HUES64 (cell line): ENCODE measurements around the gene FGF13. TPM values are rescaled to one million over a fixed set of nuclear protein-coding genes. Genes with fewer than 3 reads are reported as not detected.

ENCODE experiments used
- H3K27ac ChIP-seq: 2 replicates; pipeline ENCODE4 v1.7.0; 2013; ENCODE audit warnings: low read depth, low read length, inconsistent platforms
- H3K27me3 ChIP-seq: 2 replicates; pipeline ENCODE4 v1.6.1; 2013; ENCODE audit warnings: mild to moderate bottlenecking, low read length; ENCODE audit not compliant: insufficient read depth
- H3K36me3 ChIP-seq: 2 replicates; pipeline ENCODE4 v1.6.1; 2013; ENCODE audit warnings: mild to moderate bottlenecking, low read length; ENCODE audit not compliant: insufficient read depth
- H3K4me1 ChIP-seq: 2 replicates; pipeline ENCODE4 v1.6.1; 2013; ENCODE audit warnings: mild to moderate bottlenecking, low read length, moderate library complexity; ENCODE audit not compliant: insufficient read depth
- H3K4me3 ChIP-seq: 2 replicates; pipeline ENCODE4 v1.5.1; 2013; ENCODE audit warnings: mild to moderate bottlenecking, low read length, moderate library complexity
- H3K9ac ChIP-seq: 2 replicates; pipeline ENCODE4 v1.6.1; 2013; ENCODE audit warnings: mild to moderate bottlenecking, low read depth, low read length
- H3K9me3 ChIP-seq: 2 replicates; pipeline ENCODE4 v1.6.1; 2013; ENCODE audit warnings: low read depth, low read length; ENCODE audit not compliant: insufficient read depth
- WGBS: fragments of 150-250, 120-280 bp; methylation state at CpG from one replicate; pipeline ENCODE4 v1.1.7; 2013; ENCODE audit warnings: missing lambda C conversion rate; 5-methylcytosine and 5-hydroxymethylcytosine counted together
- polyA plus RNA-seq, 2 experiments: library from polyadenylated mRNA; stranded (reverse); fragments of 50-300 nt; gene quantifications; one replicate each; pipeline ENCODE4 v1.2.3, GENCODE V29; 2013

FGF13 gene
- 34.0 TPM for polyA plus RNA-seq (2013, experiment 1 of 2)
- polyA plus RNA-seq (2013, experiment 2 of 2) = 45.3 TPM

GRCh38 chrX:138711399-138712347 lies at the start of gene FGF13:
Gene FGF13 (minus strand): TSS chrX:138711717. CDS start chrX:138711003, 714 bp downstream.
- H3K27me3 ChIP-seq = no peaks in the 10 kb centered on the region
- WGBS = under 1% methylated on average over 45 of the region's 65 CpGs
- H3K9me3 ChIP-seq = no peaks in the 10 kb centered on the region
- peak within 1 kb of the TSS; percentile 82; the same call in 1 of the 2 replicates for H3K27ac ChIP-seq
- H3K9ac ChIP-seq = peak within 1 kb of the TSS; percentile 73
- no peaks in the 10 kb centered on the region; the same call in 1 of the 2 replicates for H3K4me1 ChIP-seq
- H3K36me3 ChIP-seq = peaks cover 18% of the 10 kb centered on the region
- H3K4me3 ChIP-seq = peak within 1 kb of the TSS; percentile 91

GRCh38 chrX:138759217-138759943 lies 47.9 kb upstream of the FGF13 start:
- no peaks in the 10 kb centered on the region for H3K27me3 ChIP-seq
- WGBS = 92% methylated on average over 3 of the region's 5 CpGs
- H3K4me3 ChIP-seq = no peak overlapping the region
- H3K36me3 ChIP-seq = no peaks in the 10 kb centered on the region
- H3K4me1 ChIP-seq = no peaks in the 10 kb centered on the region
- no peak overlapping the region for H3K27ac ChIP-seq
- H3K9ac ChIP-seq = no peak overlapping the region
- no peaks in the 10 kb centered on the region for H3K9me3 ChIP-seq

DNA sequence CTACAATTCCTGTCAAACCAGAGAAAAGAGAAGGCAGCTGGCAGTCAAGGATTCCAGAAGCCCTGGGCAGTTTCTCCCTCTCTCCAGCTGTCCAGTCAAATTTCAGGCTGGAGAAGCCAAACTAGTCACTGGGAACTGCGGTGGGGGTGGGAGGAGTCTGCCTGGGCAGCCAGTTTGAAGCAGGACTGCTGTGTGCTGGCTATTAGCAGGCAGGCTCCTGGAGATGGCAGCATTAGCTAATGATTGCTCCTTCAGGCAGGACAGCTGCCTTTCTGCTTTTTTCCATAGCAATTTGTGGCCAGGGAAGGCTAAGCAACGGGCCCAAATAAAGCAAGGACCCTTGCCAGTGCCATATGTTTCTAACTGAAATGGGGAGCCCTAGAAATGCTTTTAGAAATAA lies 44.7 kb upstream of the FGF13 start:
- no peaks in the 10 kb centered on the region for H3K36me3 ChIP-seq
- no peak overlapping the region for H3K4me3 ChIP-seq
- no peaks in the 10 kb centered on the region for H3K9me3 ChIP-seq
- H3K27me3 ChIP-seq = no peaks in the 10 kb centered on the region
- no peaks in the 10 kb centered on the region for H3K4me1 ChIP-seq
- WGBS = 24% methylated on average over 2 of the region's 2 CpGs
- H3K27ac ChIP-seq = no peak overlapping the region
- no peak overlapping the region for H3K9ac ChIP-seq

- WGBS = 94% methylated on average over 2 of the region's 2 CpGs
- H3K27me3 ChIP-seq = no peaks in the 10 kb centered on the region
- H3K36me3 ChIP-seq = no peaks in the 10 kb centered on the region
- H3K4me3 ChIP-seq = no peak overlapping the region
- H3K9me3 ChIP-seq = no peaks in the 10 kb centered on the region
- no peaks in the 10 kb centered on the region for H3K4me1 ChIP-seq
- no peak overlapping the region for H3K9ac ChIP-seq
- no peak overlapping the region for H3K27ac ChIP-seq
These were observed 43.3 kb upstream of the FGF13 start for GRCh38 chrX:138754861-138755260.

GRCh38 chrX:138748480-138748879 lies 37.0 kb upstream of the FGF13 start:
- WGBS = 0% methylated on average over 1 of the region's 3 CpGs

DNA sequence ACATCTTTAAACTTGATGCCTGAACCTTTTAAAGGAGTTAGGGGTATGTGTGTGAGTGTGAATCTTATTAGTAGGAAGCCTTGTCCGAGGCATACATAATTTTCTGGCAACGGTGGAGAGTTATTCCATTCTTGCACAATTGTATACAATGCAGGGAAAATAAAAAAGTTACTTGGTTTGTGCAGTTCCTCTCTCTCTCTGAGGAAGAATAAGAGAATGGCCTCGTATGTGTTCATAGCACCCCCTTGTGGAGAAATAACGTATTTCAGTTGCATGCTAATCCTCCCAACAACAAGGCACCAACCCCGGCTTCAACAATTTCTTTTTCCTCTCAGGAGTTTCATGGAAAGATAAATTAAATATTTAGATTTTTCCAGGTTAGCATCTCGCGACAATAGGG lies 33.7 kb upstream of the FGF13 start:
- Histone ChIP-seq H3K36me3 (no peaks in the 10 kb centered on the region), H3K4me1 (no peaks in the 10 kb centered on the region), H3K27me3 (no peaks in the 10 kb centered on the region), H3K9ac (no peak overlapping the region), H3K9me3 (no peaks in the 10 kb centered on the region), H3K27ac (no peak overlapping the region), H3K4me3 (no peak overlapping the region)
- WGBS = 10% methylated on average over 4 of the region's 7 CpGs

More at GRCh38 chrX:138748480-138748879, 37.0 kb upstream of the FGF13 start:
- Histone ChIP-seq H3K27ac (no peak overlapping the region), H3K4me1 (no peaks in the 10 kb centered on the region), H3K9me3 (no peaks in the 10 kb centered on the region), H3K27me3 (no peaks in the 10 kb centered on the region), H3K36me3 (no peaks in the 10 kb centered on the region), H3K9ac (no peak overlapping the region), H3K4me3 (no peak overlapping the region)

DNA sequence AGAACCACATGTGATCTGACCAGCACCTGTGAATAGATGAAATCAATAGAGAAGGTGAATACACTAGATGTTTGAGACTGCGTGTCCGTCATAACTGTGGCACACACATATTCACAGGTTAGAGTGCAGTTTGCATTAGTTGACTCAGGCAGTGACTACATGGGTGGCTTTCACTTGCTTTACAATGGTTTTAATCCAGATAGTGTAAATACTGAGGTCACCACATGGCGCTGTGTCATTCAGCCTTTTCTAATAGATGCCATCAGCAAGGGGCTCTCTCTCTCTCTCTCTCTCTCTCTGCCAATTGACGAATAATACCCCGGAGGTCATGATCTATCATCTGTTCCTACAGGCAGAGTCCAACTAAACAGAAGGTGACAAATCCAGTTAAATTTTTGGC lies 30.7 kb upstream of the FGF13 start:
- 93% methylated on average over 5 of the region's 5 CpGs for WGBS
- Histone ChIP-seq H3K4me1 (no peaks in the 10 kb centered on the region; the same call in 1 of the 2 replicates), H3K27me3 (no peaks in the 10 kb centered on the region)

GRCh38 chrX:138740341-138740740 lies 28.8 kb upstream of the FGF13 start:
- Histone ChIP-seq H3K4me3 (no peak overlapping the region), H3K27me3 (no peaks in the 10 kb centered on the region), H3K9ac (no peak overlapping the region), H3K9me3 (no peaks in the 10 kb centered on the region), H3K36me3 (no peaks in the 10 kb centered on the region), H3K27ac (no peak overlapping the region), H3K4me1 (no peaks in the 10 kb centered on the region; the same call in 1 of the 2 replicates)
- WGBS = 89% methylated on average over 2 of the region's 2 CpGs

More for the DNA sequence above, 30.7 kb upstream of the FGF13 start:
- no peak overlapping the region for H3K27ac ChIP-seq
- no peaks in the 10 kb centered on the region for H3K9me3 ChIP-seq
- no peak overlapping the region for H3K4me3 ChIP-seq
- H3K9ac ChIP-seq = no peak overlapping the region
- no peaks in the 10 kb centered on the region for H3K36me3 ChIP-seq

GRCh38 chrX:138723301-138723700 lies 11.8 kb upstream of the FGF13 start:
- H3K4me3 ChIP-seq = no peak overlapping the region
- H3K36me3 ChIP-seq = no peaks in the 10 kb centered on the region
- WGBS = 75% methylated on average over 4 of the region's 5 CpGs
- H3K9me3 ChIP-seq = no peaks in the 10 kb centered on the region
- no peak overlapping the region for H3K27ac ChIP-seq
- H3K4me1 ChIP-seq = no peaks in the 10 kb centered on the region
- H3K27me3 ChIP-seq = no peaks in the 10 kb centered on the region
- H3K9ac ChIP-seq = no peak overlapping the region

- H3K4me1 ChIP-seq = no peaks in the 10 kb centered on the region
- no peak overlapping the region for H3K4me3 ChIP-seq
- H3K9ac ChIP-seq = no peak overlapping the region
- H3K9me3 ChIP-seq = no peaks in the 10 kb centered on the region
- no peak overlapping the region for H3K27ac ChIP-seq
- 100% methylated on average over 3 of the region's 3 CpGs for WGBS
- H3K36me3 ChIP-seq = no peaks in the 10 kb centered on the region
- no peaks in the 10 kb centered on the region for H3K27me3 ChIP-seq
These were observed 7.9 kb upstream of the FGF13 start for GRCh38 chrX:138719396-138719795.

- no peaks in the 10 kb centered on the region for H3K9me3 ChIP-seq
- WGBS = no CpG with 5 or more reads among the region's 1 CpG
These were observed 7.4 kb upstream of the FGF13 start for GRCh38 chrX:138718941-138719340.

More at GRCh38 chrX:138718941-138719340, 7.4 kb upstream of the FGF13 start:
- no peak overlapping the region for H3K9ac ChIP-seq
- no peak overlapping the region for H3K27ac ChIP-seq
- no peaks in the 10 kb centered on the region for H3K4me1 ChIP-seq
- no peaks in the 10 kb centered on the region for H3K36me3 ChIP-seq
- no peaks in the 10 kb centered on the region for H3K27me3 ChIP-seq
- H3K4me3 ChIP-seq = no peak overlapping the region
